ENCODE measurements around the gene ALPP.
"Not testable (repeated sequence)": the region's sequence is repeated elsewhere in the genome, so short reads cannot be mapped to it uniquely, and the experiment has no call there.

ALPP gene

DNA sequence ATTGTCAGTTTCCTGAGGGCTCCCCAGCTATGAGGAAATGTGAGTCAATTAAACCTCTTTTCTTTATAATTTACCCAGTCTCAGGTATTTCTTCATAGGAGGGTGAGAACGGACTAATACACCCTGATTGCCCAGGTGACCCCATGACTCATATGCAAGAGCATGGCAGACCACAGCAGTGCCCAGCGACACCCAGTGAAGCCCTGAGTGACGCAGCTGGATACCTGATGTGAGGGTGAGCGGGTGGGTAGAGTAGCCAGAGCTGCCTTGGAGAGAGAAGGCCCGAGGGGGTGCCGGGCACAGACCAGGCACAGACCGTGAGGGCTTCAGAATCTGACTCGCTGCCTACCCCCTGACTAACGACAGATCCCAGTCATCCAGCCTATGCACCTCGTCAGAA lies 43.5 kb downstream of the ALPP start:
- no peak for DNase-seq (ENCODE audit: low spot score)

DNA sequence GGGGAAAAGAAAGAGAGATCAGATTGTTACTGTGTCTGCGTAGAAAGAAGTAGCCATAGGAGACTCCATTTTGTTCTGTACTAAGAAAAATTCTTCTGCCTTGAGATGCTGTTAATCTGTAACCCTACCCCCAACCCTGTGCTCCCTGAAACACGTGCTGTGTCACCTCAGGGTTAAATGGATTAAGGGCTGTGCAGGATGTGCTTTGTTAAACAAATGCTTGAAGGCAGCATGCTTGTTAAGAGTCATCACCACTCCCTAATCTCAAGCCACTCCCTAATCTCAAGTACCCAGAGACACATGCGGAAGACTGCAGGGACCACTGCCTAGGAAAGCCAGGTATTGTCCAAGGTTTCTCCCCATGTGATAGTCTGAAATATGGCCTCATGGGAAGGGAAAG lies 44.4 kb downstream of the ALPP start:
- not testable (repeated sequence) for DNase-seq (ENCODE audit: low spot score)

DNA sequence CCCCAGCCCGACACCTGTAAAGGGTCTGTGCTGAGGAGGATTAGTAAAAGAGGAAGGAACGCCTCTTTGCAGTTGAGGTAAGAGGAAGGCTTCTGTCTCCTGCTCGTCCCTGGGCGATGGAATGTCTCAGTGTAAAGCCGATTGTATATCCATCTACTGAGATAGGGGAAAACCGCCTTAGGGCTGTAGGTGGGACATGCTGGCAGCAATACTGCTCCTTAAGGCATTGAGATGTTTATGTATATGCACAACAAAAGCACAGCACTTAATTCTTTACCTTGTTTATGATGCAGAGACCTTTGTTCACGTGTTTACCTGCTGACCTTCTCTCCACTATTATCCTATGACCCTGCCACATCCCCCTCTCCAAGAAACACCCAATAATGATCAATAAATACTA lies 44.9 kb downstream of the ALPP start:
- not testable (repeated sequence) for DNase-seq (ENCODE audit: low spot score)

DNA sequence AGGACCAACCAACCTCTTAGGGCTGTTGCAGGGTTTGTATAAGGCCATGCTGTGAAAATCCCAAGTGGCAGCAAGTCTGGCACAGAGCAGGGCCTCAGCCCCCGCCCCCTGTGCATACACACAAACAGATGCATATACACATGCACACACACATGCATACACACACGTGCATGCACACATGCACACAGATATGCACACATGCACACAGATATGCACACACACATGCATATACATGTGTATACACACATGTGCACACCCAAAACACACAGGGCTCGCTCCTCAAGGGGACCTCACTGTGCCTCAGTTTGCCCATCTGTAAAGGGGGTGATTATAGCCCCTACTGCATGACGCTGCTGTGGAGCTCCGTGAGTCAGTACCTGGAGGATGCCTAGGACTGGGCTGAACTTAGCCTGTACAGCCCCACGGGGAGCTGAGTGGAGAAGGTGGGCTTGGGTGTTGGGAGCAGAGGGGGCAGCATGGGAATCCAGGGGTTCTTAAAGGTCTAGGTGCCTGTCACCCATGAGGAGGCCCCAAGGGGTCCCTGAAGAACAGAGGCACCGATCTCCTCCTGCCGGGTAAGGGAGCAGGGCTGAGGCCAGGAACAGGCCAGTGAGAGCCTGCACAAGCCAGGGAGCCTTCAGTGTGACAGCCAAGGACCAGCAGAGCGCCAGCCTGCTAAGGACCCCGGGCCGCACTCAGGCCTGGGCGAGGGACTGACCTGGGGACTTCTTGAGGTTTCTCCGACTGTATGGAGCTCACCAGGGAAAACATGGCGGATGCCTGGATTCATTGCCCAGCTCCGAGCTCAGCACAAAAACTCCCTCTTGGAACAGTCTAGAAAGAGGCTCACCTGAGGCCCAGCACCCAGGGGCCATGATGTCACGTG lies 53.4 kb downstream of the ALPP start:
- DNase-seq (ENCODE audit: low spot score): no peak

All from AG08396 (cell line).